Keratinocyte (primary cell): ENCODE measurements around the gene ATXN2.

Source experiments
- CTCF ChIP-seq, 3 experiments: IDR thresholded peaks in 1 of 3; conservative IDR thresholded peaks in 1 of 3; optimal IDR thresholded peaks in 1 of 3; 2 replicates in 2 of 3; 3 replicates in 1 of 3; pipeline versions ENCODE3 to v1.5.1; 2011; ENCODE audit warnings: low read length in 3 of 3, mild to moderate bottlenecking in 3 of 3, moderate library complexity in 2 of 3, control low read depth in 1 of 3, inconsistent platforms in 1 of 3; ENCODE audit not compliant: insufficient read depth in 2 of 3; ENCODE audit errors: extremely low read depth in 1 of 3
- EZH2 ChIP-seq: IDR thresholded peaks from one replicate; pipeline ENCODE4 v1.6.1; 2012; ENCODE audit warnings: inconsistent platforms, mild to moderate bottlenecking, low read length, moderate library complexity

- TF ChIP-seq CTCF (optimal IDR thresholded peaks at IDR 0.05 in 1 of 3, IDR thresholded peaks at IDR 0.05 in 1 of 3, conservative IDR thresholded peaks at IDR 0.05 in 1 of 3; ENCODE audit: extremely low read depth in 1 of 3, insufficient read depth in 2 of 3, low read length in 3 of 3), result no peak
- TF ChIP-seq EZH2, result no peak
Observed at GRCh38 chr12:111602348-111602747, 3.2 kb upstream of the ATXN2 start.
